Head of caudate nucleus (tissue), 42 donors: ENCODE measurements around the gene KLK12.
A peak's percentile ranks its signal among the peaks of the same experiment; 100 is the strongest.

Experiments used
- DNase-seq, 42 donors: peaks; one replicate each; pipeline versions ENCODE4 v3.0.0 to v3.0.0-alpha.2; 2020 to 2021; ENCODE audit warnings: mixed read lengths in 7 of 42
- intact Hi-C: fragments of 100-400 bp; cut with DNase I; formaldehyde crosslinking; loops from one replicate; pipeline ENCODE4 v1.15.0; 2022

Gene KLK12

GRCh38 chr19:51020988-51021651 is 13.7 kb downstream of the KLK12 start:
- intact Hi-C loops, result loop anchor here (10.0 kb wide), 1 partner anchor 74 kb away; no protein-coding TSS in a partner anchor
- DNase-seq, result peak in 8 of 42 donors; percentile 1 to 61 (median 28)

GRCh38 chr19:51019544-51019925 is 15.3 kb downstream of the KLK12 start, which contains the start of gene KLK10:
Gene KLK10 (minus strand): TSS chr19:51019709. CDS start chr19:51019130, 579 bp downstream.
- no peak for DNase-seq
- intact Hi-C loops, result loop anchor here (5.0 kb wide), 1 partner anchor 87 kb away; no protein-coding TSS in a partner anchor

GRCh38 chr19:51018745-51019543 is 15.9 kb downstream of the KLK12 start:
- peak in 7 of 42 donors; percentile 1 to 38 (median 15) for DNase-seq
- intact Hi-C loops, result loop anchor here (5.0 kb wide), 1 partner anchor 87 kb away; no protein-coding TSS in a partner anchor

- intact Hi-C loops, result loop anchor here (5.0 kb wide), 1 partner anchor 85 kb away; no protein-coding TSS in a partner anchor
- peak; percentile 1 to 94 (median 76) for DNase-seq
These were observed 17.8 kb downstream of the KLK12 start for GRCh38 chr19:51016798-51017683.

GRCh38 chr19:51015691-51016267 is 19.0 kb downstream of the KLK12 start:
- intact Hi-C loops, result loop anchor here (5.0 kb wide), 1 partner anchor 83 kb away; no protein-coding TSS in a partner anchor
- no peak for DNase-seq

- intact Hi-C loops, result no loop called here
- DNase-seq, result no peak
These were observed 20.6 kb downstream of the KLK12 start for GRCh38 chr19:51014242-51014641.

GRCh38 chr19:51012661-51013190 is 22.1 kb downstream of the KLK12 start:
- intact Hi-C loops, result no loop called here
- no peak for DNase-seq

- no peak for DNase-seq
- intact Hi-C loops, result no loop called here
These were observed 24.6 kb downstream of the KLK12 start for GRCh38 chr19:51010066-51010795.

- intact Hi-C loops, result no loop called here
- no peak for DNase-seq
These were observed 25.5 kb downstream of the KLK12 start for GRCh38 chr19:51009061-51009891.

GRCh38 chr19:51007488-51007887 is 27.3 kb downstream of the KLK12 start:
- DNase-seq, result no peak
- intact Hi-C loops, result no loop called here

- no peak for DNase-seq
- intact Hi-C loops, result no loop called here
These were observed 28.4 kb downstream of the KLK12 start for GRCh38 chr19:51006406-51006805.

- DNase-seq, result no peak
- intact Hi-C loops, result no loop called here
These were observed 29.6 kb downstream of the KLK12 start for GRCh38 chr19:51005248-51005647.

- intact Hi-C loops, result no loop called here
- no peak for DNase-seq
These were observed 31.5 kb downstream of the KLK12 start for GRCh38 chr19:51003316-51003715.

GRCh38 chr19:51002542-51003311 is 32.1 kb downstream of the KLK12 start:
- DNase-seq, result peak in 1 of 42 donors; percentile 5
- intact Hi-C loops, result no loop called here

GRCh38 chr19:51002089-51002532 is 32.7 kb downstream of the KLK12 start:
- intact Hi-C loops, result no loop called here
- no peak for DNase-seq

- intact Hi-C loops, result no loop called here
- DNase-seq, result no peak
These were observed 33.3 kb downstream of the KLK12 start, which contains the start of gene KLK8 for GRCh38 chr19:51001515-51001914. Gene KLK8 (minus strand): TSS chr19:51001604. CDS start chr19:51001167, 437 bp downstream.
